ENCODE data around the gene PLD4. TPM values are rescaled to one million over a fixed set of nuclear protein-coding genes. Genes with fewer than 3 reads are reported as not detected.

Gene PLD4
- total RNA-seq, 2 donors from 2014 or later, result not detected

DNA sequence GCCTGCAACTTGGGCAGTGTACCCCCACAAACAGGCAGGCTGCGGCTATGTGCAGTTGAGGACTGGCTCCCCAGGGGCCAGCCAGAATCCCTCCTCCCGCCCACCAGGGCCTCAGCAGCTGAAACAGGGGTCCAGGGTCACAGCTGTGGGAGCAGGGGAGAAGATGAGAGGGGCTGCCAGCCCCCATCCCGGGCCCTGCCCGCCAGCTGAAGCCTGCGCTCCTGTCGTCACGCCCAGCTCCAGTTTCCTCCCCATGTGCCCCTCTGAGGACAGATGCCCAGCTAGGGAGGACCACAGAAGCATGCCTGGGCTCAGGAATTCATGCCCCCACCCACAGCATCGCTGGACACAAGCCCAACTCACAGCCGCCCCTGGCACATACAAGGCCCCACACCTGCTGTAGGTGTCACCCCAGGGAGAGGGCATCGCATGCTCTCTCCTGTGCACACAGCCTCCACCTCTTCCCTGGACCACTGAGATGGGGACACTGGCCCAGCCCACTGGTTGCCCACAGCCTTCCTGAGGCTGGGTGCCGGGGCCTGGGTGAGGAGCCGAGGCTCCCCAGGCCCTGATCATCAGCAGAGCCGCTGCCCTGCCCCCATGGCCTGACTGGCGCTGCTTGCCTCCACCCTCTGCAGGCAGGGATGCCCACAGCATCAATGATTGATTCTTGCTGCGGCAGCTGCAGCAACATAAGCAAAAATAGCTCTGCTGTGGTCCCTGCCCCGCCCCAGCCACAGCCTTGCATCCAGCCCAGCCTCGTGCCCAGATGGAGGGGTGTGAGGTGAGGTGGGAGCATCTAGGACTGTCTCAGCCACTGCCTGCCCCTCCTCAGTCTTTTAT lies 57.2 kb downstream of the PLD4 start:
- intact Hi-C loops (cut with DNase I), result no loop called here
- 85 to 92% methylated on average over 5 to 17 of the region's 17 CpGs for WGBS, 2 donors

DNA sequence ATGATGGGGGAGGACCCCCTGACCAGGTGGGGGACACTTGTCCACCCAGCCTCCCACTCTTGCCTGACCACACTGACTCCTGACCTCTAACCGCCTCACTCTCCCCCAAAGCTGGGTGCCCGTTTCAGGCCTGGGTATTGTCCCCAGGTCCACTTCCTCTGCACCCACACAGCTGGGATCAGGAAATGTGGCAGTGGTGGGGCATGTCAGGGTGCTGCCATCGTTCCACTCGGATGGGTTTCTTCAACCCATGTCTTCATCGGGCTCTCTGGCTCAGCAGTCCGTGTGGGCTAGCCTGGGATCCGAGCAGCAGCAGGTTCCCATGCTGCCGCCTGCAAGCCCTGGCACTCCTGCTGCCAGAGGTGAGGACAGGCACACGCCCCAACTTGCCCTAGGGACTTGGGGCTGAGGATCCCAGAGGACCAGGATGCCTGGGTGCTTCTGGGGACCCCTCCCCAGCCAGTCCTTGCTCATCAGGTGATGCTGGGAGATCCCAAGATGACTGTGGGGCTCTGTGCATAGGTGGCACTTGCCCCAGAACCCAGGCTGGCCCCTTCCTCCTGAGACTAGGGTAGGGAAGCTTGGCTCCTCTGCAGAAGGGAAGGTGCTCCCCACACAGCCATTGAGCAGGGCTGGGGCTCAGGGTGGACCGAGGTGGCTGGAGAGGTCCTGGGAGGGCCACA lies 58.0 kb downstream of the PLD4 start:
- Histone ChIP-seq H3K4me1 (peaks cover 43% of the 10 kb centered on the region), H3K27me3 (no peaks in the 10 kb centered on the region), H3K36me3 (replicated peaks in 1 of 2; ENCODE audit: insufficient read depth in 1 of 2, low read depth in 2 of 2) (no peaks in the 10 kb centered on the region), H3K4me3 (no peak overlapping the region), H3K9me3 (no peaks in the 10 kb centered on the region), H3K27ac (no peak overlapping the region)
- DNase-seq (no peak), ATAC-seq (no peak)
- TF ChIP-seq, protein P1, sequence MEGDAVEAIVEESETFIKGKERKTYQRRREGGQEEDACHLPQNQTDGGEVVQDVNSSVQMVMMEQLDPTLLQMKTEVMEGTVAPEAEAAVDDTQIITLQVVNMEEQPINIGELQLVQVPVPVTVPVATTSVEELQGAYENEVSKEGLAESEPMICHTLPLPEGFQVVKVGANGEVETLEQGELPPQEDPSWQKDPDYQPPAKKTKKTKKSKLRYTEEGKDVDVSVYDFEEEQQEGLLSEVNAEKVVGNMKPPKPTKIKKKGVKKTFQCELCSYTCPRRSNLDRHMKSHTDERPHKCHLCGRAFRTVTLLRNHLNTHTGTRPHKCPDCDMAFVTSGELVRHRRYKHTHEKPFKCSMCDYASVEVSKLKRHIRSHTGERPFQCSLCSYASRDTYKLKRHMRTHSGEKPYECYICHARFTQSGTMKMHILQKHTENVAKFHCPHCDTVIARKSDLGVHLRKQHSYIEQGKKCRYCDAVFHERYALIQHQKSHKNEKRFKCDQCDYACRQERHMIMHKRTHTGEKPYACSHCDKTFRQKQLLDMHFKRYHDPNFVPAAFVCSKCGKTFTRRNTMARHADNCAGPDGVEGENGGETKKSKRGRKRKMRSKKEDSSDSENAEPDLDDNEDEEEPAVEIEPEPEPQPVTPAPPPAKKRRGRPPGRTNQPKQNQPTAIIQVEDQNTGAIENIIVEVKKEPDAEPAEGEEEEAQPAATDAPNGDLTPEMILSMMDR (IDR thresholded peaks at IDR 0.05), result no peak
- WGBS, 2 donors, result 69 to 71% methylated on average over 5 to 9 of the region's 10 CpGs
- intact Hi-C loops (cut with DNase I), result no loop called here

More for the DNA sequence above, 57.2 kb downstream of the PLD4 start:
- Histone ChIP-seq H3K36me3 (replicated peaks in 1 of 2; ENCODE audit: insufficient read depth in 1 of 2, low read depth in 2 of 2) (no peaks in the 10 kb centered on the region), H3K4me3 (no peak overlapping the region), H3K4me1 (peaks cover 46% of the 10 kb centered on the region), H3K9me3 (no peaks in the 10 kb centered on the region), H3K27ac (no peak overlapping the region), H3K27me3 (no peaks in the 10 kb centered on the region)
- no peak for DNase-seq
- no peak for TF ChIP-seq POLR2A (IDR thresholded peaks at IDR 0.05)
- TF ChIP-seq, protein P1 (IDR thresholded peaks at IDR 0.05), result no peak
- ATAC-seq, result no peak

Other genes starting within 250 kb of the PLD4 start
- gene INF2, start 235.3 kb upstream of the PLD4 start, total RNA-seq, result 10 to 100 TPM; 46.2 to 90.3 TPM
- 1 to 10 TPM; 4.0 to 4.7 TPM for gene ADSS1, start 200.7 kb upstream of the PLD4 start, total RNA-seq
- 100 to 1,000 TPM; 111 to 130 TPM for gene SIVA1, start 171.7 kb upstream of the PLD4 start, total RNA-seq
- 100 to 1,000 TPM in 1 of 2 donors, 10 to 100 TPM in 1; 74.2 to 151 TPM for gene AKT1, start 129.1 kb upstream of the PLD4 start, total RNA-seq
- 10 to 100 TPM; 10.6 to 21.8 TPM for gene ZBTB42, start 123.8 kb upstream of the PLD4 start, total RNA-seq
- 10 to 100 TPM; 23.6 to 41.9 TPM for gene CEP170B, start 59.6 kb upstream of the PLD4 start, total RNA-seq
- 1 to 10 TPM; 3.6 to 5.2 TPM for gene AHNAK2, start 53.5 kb downstream of the PLD4 start, total RNA-seq
- gene CLBA1, start 60.9 kb downstream of the PLD4 start, total RNA-seq, result 10 to 100 TPM in 1 of 2 donors, 1 to 10 TPM in 1; 8.6 to 21.1 TPM
- gene CDCA4, start 96.2 kb downstream of the PLD4 start, total RNA-seq, result 1 to 10 TPM; 2.6 to 4.7 TPM
- gene GPR132, start 140.6 kb downstream of the PLD4 start, total RNA-seq, result 1 to 10 TPM in 1 of 2 donors, not detected in 1; 1.0 TPM
- 10 to 100 TPM; 13.5 to 36.3 TPM for gene JAG2, start 243.9 kb downstream of the PLD4 start, total RNA-seq

Data from body of pancreas (tissue), 4 donors.